Fibroblast of skin of back (primary cell): ENCODE results near the gene ARHGAP45.

ENCODE experiments used
- DNase-seq: peaks from one replicate; pipeline ENCODE4 v3.0.0-alpha.2; 2013

The ARHGAP45 gene

DNA sequence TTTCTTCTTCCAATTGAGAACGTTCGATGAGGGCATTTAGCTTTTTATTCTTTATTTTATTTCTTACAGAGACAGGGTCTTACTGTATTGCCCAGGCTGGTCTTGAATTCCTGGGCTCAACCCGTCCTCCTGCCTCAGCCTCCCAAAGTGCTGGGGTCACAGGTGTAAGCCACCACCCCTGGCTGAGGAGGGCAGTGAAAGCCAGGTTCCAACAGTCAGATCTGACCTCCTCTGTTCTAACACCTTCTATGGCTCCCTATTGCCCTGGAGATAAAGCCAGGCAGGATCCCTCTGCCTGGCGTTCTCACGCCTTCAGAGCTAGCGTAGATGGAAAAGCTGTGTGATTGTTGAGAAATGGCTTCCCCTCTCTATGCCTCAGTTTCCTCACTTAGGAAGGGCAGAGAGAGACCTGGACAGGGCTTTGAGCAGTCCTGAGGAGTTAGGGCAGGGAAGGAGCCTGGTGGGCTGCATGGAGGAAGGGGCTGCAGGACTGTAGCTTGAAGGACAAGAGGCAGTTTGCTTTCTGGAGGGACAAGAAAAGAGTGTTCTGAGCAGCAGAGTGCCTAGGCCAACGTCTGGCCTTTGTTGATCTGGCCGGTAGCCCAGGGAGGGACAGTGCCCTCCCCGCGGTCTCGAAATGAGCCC, 5.5 kb downstream of the ARHGAP45 start:
- DNase-seq, result no peak

DNA sequence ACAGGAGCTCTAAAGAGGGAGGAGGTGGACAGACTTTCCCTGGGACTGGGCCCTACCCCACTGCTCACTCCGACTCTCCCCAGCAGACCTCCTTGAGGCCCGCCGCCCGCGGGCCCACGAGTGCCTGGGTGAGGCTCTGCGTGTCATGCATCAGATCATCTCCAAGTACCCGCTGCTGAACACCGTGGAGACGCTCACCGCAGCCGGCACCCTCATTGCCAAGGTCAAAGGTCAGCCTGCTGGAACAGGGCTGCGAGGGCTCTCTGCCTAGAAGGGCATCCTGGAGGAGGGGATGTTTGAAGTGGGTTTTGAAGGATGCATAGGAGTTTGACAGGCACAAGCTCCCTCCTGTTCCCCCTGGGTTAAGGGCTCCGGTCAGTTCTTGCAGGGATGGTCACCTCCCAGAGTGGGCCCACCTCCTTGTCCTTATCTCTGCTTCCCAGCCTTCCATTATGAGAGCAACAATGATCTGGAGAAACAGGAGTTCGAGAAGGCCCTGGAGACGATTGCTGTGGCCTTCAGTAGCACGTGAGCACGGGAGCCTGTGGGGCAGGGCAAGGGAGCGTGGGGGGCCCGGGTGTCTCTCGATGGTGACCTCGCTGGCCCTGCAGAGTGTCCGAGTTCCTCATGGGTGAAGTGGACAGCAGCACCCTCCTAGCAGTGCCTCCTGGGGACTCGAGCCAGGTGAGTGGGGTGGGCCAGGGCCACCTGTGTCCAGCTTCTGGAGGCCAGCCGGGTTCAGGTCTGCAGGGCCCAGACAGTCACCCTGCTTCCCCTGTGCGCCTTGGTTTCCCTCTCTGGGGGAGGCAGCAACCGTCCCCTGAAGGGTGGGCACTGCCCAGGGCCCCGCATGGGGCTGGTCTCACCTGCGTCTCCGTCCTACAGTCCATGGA, 6.3 kb downstream of the ARHGAP45 start:
- DNase-seq, result no peak

DNA sequence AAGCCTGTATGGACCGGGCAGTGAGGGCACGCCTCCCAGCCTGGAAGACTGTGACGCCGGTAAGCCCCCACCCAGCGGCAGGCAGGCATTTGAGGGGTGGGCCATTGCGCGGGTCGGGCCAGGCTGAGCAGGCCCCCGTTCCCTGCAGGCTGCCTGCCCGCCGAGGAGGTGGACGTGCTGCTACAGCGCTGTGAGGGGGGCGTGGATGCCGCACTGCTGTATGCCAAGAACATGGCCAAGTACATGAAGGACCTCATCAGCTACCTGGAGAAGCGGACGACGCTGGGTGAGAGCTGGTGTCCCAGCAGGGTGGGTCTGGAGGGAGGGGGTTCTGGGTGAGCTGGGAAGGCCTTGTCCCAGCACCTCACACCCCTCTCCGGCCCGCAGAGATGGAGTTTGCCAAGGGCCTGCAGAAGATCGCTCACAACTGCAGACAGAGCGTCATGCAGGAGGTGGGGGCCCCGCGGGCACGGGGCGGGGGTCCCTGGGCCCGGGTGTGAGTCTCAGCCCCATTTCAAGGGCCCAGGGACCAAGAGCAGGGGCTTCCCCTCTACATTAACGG, 7.1 kb downstream of the ARHGAP45 start:
- DNase-seq, result no peak

DNA sequence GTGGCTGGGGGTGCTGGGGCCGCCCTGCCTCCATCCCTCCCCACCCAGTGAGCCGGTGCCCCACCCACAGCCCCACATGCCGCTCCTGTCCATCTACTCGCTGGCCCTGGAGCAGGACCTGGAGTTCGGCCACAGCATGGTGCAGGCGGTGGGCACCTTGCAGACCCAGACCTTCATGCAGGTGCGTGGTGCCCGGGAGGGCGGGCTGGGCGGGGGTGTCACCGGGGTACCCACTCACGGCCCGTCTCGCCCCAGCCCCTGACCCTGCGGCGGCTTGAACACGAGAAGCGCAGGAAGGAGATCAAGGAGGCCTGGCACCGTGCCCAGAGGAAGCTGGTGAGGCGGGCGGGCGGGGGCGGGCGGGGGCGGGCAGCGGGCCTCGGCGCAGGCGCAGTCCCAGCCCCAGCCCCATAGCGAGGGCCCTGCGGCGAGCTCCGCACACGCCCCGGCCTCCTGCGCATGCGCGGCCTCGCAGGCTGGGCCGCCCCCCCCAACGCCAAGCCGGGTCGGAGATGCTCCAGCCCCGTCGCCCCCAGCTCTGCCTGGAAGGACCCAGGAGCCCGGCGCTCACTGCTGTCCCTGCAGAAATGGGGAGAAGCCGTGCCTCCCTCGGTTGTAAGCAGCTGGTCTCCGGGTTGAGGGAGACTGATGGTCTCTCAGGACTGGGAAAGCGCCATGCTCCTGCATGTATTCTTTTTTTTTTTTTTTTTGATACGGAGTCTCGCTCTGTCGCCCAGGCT, 7.7 kb downstream of the ARHGAP45 start:
- DNase-seq, result no peak

DNA sequence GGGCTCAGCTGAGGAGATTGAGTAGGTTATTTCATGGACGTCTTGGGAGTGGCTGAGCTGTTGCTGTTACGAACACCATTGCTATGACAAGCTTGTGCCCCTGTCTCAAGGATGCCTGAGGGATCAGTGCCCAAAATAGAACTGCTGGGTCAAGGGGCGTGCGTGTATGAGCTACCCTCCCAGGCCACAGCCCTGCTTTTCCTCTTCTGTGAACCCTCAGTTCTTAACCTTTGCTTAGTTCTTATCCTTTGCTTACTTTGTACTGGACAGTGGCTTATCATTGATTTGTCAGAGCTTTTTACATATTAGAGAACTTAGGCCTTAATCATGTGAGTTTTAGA, 9.0 kb downstream of the ARHGAP45 start:
- DNase-seq, result no peak

DNA sequence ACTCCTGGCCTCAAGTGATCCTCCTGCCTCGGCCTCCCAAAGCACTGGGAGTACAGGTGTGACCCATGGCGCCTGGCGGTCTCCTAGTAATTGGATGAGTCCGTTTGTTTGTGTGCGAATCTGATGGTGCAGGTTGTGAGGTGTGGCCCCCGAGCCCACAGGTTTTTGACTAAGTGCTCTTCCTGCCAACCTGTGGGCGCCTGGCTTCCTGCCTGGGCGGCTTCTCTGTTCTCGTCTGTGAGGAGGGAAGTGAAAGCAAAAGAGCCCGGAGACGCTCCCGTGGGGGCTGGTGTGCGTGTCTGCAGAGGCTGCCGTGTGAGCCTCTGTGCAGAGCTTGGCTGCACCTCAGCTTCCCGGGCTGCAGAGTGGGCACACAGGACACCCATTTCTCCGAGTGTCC, 10.0 kb downstream of the ARHGAP45 start:
- no peak for DNase-seq

DNA sequence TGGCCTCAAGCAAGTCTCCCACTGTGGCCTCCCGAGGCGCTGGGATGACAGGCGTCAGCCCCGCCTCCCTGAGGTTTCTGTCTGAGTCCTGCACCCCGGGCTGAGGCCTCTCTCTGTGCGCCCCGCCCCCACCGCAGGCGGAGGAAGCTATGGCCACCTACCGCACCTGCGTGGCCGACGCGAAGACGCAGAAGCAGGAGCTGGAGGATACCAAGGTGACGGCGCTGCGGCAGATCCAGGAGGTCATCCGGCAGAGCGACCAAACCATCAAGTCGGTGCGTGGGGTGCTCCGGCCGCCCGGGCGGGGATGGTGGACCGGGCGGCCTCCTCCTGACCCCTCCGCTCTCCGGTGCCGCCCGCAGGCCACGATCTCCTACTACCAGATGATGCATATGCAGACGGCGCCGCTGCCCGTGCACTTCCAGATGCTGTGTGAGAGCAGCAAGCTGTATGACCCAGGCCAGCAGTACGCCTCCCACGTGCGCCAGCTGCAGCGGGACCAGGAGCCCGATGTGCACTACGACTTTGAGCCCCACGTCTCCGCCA, 12.7 kb downstream of the ARHGAP45 start:
- DNase-seq, result no peak

DNA sequence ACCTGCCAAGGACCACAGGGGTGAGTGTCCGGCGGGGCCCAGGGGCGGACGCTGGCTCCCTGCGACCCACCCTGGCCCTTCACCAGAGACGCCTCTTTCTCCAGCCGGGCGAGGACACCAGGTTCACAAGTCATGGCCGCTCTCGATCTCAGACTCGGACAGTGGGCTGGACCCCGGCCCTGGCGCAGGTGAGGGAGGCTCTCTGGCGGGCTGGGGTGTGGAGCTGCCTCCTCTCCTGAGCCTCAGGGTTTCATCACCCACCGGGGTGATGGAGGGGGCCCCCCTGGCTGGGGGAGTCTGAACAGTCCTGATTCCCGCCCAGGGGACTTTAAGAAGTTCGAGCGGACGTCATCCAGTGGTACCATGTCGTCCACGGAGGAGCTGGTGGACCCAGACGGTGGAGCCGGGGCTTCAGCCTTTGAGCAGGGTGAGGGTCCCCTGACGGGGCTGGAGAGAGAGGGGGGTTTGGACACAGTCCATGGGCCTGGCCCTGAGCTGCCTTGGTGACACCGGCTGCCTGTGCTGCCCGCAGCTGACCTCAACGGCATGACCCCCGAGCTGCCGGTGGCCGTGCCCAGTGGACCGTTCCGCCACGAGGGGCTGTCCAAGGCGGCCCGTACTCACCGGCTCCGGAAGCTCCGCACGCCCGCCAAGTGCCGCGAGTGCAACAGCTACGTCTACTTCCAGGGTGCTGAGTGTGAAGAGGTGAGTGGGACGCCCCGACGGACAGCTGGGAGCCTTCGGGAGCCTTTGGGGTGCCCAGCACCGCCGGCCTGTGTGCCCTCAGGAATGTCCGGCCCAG, 13.6 kb downstream of the ARHGAP45 start:
- DNase-seq, result no peak

DNA sequence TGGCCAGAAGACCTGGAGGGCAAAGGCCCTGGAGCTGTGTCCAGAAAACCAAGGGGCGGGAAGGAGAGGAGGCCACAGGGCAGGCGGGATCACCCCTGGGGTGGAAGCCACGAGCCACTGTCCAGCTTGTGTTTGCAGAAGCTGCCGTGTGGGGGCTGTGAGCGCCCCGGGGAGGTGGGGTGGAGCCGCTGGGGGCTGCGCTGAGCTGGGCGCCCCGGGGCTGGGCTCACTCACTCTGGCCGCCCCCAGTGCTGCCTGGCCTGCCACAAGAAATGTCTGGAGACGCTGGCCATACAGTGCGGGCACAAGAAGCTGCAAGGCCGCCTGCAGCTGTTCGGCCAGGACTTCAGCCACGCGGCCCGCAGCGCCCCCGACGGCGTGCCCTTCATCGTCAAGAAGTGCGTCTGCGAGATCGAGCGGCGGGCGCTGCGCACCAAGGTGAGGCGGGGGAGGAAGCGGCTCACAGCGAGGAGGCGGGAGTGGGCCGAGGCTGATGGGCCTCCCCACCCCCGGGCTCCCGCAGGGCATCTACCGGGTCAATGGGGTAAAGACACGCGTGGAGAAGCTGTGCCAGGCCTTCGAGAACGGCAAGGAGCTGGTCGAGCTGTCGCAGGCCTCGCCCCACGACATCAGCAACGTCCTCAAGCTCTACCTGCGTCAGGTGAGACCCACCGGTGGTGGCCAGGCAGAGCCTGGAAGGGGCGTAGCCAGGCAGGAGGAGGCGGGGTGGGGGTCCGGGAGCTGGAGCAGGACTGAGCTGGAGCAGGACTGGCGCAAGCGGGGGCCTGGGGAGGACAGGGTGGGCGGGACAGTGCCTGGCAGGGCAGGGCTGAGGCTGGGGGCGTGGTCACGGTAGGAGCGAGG, 14.6 kb downstream of the ARHGAP45 start:
- DNase-seq, result no peak

DNA sequence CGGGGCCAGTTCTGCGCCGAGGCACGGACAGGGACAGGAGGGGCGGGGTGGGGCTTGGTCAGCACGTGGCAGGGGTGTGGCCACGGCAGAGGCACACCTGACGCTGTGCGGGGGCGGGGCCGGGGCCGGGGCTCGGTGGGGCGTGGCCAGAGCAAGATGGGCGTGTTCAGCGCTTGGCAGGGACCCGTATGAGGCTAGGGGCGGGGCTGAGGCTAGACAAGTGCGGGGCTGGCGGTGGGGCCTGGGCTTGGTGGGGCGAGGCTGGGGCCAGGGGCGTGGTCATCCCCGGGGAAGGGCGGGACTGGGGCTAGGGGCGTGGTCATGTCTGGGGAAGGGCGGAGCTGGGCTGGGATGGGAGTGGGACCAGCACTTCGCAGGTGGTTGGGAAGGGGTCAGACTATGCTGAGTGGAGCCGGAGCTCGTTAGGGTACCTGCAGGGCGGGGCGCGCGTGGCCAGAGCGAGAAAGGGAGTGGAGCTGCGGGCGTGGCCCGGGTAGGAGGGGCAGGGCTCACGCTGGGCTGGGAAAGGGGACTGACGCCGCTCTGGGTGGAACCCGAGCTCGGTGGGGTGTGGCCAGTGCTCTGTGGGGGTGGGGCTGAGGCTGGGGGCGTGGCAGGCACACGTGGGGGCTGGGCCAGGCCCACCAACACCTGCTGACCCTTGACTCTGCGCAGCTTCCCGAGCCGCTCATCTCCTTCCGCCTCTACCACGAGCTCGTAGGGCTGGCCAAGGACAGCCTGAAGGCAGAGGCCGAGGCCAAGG, 15.4 kb downstream of the ARHGAP45 start:
- peak; percentile 19 for DNase-seq

DNA sequence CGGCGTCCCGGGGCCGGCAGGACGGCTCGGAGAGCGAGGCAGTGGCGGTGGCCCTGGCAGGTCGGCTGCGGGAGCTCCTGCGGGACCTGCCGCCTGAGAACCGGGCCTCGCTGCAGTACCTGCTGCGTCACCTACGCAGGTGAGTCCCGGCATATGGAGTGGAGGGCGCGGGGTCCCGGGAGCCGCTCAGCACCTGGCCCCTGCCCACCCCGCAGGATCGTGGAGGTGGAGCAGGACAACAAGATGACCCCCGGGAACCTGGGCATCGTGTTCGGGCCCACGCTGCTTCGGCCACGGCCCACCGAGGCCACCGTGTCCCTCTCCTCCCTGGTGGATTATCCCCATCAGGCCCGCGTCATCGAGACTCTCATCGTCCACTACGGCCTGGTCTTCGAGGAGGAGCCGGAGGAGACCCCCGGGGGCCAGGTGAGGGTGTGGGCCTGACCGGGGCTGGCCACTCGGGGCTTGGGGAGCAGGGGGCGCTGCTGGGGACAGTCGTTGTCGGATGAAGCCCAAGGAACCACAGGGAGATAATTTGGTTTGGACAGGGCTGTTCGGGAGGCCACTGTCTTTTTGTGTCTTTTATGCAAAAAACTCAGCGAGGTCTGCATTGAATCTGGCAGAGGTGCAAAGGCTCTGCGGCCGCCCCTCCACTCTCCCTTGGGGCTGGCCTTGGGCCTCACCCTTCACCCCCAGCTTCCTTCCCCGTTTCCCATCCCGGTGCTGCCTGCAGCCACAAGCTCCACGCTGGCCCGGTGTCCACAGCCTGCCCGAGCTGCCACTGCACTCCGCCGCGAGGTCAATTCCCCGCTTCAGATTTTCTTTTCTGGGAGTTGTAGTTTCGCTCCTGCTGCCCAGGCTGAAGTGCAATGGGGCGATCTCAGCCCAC, 16.2 kb downstream of the ARHGAP45 start:
- no peak for DNase-seq

DNA sequence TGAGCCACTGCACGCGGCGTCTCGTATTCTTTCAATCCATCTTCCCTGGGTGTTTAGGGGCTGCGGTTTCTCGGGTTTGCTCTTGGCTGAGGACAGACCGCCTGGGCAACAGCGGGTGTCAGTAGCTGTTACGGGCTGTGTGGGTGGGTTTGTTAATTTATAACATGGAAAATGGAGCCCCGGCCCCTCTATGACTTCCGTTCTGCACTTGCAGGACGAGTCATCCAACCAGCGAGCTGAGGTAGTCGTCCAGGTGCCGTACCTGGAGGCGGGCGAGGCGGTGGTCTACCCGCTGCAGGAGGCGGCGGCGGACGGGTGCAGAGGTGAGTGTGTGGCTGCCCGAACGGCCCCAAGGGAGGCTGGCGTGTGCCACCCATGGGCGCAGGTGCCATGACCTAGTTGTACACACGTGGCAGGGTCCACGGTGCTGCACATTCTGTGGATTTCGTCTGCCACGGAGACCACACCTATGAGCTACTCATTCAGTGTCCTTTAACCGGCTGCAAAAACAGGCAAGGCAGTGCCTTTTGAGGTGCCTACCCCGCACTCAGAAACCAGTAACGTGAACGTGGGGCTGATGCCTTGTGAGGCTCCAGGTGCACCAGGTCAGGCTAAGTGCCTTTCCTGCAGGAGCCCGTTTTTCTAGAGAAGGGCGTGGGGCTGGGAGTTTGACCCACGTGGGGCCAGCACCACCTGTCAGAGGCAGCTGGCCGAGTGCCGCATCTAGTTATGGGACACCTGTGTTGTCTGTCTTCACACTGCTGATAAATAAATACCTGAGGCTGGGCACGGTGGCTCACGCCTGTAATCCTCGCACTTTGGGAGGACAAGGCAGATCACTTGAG, 17.3 kb downstream of the ARHGAP45 start:
- no peak for DNase-seq

DNA sequence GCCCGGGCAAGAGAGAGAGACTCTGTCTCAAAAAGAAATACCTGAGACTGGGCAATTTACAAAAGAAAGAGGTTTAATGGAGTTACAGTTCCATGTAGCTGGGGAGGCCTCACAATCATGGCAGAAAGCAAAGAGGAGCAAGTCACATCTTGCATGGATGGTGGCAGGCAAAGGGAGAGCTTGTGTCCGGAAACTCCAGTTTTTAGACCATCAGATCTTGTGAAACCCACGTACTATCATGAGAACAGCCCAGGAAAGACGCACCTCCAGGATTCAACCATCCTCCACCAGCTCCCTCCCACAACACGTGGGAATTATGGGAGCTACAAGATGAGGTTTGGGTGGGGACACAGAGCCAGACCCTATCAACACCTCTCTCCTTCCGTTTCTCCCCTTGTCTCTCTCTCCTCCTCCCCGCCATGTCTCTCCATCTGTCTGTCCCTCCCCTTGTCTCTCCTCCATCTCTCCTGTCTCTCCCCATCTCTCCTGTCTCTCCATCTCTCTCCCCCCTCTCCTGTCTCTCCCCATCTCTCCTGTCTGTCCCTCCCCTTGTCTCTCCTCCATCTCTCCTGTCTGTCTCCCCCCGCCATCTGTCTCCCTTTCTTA, 18.2 kb downstream of the ARHGAP45 start:
- no peak for DNase-seq

DNA sequence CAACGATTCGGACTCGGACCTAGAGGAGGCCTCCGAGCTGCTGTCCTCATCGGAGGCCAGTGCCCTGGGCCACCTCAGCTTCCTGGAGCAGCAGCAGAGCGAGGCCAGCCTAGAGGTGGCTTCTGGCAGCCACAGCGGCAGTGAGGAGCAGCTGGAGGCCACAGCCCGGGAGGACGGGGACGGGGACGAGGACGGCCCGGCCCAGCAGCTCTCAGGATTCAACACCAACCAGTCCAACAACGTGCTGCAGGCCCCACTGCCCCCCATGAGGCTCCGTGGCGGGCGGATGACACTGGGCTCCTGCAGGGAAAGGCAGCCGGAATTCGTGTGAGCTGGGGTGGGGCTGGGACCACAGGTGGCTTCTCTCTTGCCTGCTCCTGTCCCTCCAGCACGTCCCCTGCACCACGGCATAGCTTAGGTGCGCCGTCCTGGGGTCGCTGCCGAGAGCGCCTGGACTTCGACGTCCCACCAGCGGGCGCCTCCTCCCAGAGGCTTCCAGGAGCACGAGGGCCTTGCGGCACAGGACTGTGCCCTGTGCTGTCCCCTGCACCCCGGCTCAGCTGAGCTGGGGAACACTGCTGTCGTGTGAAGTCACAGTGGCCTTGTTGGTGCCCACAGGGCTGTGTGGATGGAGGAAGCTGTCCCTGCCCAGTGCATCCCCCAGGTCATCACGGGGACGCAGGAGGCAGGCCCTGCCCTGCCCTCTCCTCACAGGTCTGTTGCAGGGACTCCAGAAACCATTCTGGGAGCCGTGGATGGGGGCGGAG, 18.9 kb downstream of the ARHGAP45 start:
- no peak for DNase-seq

DNA sequence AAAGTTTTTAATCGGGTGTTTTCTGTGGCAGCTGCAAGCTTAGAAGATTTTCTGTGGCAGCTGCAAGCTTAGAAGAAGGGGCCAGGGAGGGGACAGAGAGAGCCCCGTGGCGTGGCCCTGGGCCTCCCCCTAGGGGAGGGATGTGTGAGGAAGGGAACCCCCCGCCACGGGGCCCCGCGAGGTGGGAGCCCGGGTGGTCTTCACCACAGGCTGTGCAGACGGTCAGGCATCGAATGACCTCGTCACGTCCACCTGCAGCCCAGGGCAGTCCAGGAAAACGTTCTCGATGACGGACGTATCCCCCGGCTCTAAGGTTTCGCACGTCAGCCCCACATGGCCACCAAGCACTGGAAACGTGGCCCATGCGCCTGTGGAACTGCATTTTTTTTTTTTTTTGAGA, 19.6 kb downstream of the ARHGAP45 start:
- no peak for DNase-seq

DNA sequence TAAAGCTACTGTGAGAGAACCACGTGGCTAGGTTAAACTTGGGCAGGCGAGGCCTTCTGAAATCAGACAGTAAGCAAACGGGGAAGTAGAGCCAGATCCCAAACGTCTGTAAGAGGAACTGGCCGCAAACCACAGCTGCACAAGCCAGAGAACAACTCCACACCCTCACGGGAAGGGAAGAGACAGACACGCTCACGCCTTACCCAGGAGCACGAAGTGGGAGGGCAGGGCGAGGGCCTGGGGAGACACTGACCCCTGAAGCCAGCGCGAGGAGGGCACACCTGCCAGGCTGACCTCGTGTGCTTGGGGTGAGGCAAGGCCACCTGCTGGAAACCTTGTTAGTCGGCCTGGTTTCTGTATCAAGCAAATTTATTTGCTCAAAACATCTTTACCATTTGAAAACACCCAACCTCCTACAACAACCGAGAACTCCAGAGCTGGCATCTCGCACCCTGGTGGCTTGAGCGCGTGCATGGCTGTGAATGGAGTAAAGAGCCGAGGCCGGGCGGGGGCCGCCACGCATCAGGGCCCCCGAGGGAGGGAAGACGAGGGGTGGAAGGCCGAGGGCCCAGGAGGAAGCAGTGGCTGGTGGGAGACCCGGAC, 20.9 kb downstream of the ARHGAP45 start:
- no peak for DNase-seq
